NCI-H2227 (cell line): Measurements from ENCODE around the gene MEX3D.

Experiments used
- DNase-seq: peaks from one replicate; lab custom pipeline; 2025; ENCODE audit not compliant: unreplicated experiment; lab: John Stamatoyannopoulos, UW

MEX3D gene

DNA sequence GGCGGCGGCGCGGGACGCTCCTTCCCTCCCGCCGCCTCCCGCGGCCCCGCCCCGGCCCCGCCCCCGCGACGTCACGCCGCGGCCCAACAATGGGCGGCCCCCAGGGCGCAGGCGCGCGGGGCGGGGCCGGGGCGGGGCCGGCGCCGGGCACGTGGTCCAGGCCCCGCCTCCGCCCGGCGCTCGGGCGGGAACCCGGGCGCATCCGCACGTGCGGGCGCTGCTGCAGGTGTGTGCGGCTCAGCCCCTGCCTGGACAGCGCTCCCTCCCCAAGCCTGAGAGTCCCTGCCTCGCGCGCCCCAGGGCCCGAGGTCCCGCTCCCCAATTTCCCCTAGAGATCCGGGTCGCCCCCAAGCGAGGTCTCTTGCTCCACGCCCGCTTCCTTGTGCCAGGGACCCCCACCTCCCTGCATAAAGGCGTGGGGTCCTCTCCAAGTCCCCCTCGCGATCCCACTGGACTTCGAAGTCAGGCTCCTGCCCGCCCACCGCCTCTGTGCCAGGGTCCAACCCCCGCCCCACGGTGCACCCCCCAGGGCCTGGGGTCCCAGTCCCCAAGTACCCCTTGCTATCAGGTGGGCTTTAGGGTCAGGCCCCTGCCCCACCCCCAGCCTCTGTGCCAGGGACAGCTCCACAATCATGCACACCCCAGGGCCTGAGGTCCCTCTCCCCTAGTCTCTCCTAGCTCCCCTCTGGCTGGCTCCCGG, at the start of gene MEX3D:
TSS of gene MEX3D (minus strand) at position 6 of the 700 bp plus-strand sequence. CDS start 267 bp downstream, outside the sequence.
- DNase-seq, result peak; percentile 84

DNA sequence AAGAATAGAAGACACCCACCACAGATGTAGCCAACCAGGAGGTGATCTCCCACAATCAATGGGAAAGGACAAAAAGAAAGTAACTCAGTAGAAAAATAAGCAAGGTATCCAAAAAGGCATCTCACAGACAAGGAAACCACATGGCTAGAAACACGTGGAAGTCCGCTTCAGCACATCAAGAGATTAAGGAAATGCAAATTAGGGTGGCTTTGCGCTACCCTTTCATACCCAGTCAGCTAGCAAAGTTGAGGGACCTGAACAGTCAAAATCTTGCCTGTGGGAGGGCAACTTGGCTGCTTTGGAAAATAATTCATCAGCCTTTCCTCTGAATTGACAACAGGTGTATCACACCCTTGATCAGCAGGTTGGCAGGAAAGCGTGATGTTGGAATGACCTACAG, 48.8 kb upstream of the MEX3D start:
- no peak for DNase-seq

DNA sequence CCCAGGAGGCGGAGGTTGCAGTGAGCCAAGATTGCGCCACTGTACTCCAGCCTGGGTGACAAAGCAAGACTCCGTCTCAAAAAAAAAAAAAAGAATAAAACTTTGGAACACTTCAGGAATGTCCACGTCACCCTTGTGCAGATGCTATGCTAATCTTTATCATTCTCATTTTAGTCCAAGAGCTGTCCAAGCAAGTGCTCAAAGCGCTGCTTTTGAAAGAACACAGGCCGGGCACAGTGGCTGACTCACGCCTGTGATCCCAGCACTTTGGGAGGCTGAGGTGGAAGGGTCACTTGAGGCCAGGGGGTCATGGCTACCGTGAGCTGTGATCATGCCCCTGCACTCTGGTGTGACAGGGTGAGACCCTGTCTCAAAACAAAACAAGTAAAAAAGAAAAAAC, 48.3 kb upstream of the MEX3D start:
- no peak for DNase-seq

DNA sequence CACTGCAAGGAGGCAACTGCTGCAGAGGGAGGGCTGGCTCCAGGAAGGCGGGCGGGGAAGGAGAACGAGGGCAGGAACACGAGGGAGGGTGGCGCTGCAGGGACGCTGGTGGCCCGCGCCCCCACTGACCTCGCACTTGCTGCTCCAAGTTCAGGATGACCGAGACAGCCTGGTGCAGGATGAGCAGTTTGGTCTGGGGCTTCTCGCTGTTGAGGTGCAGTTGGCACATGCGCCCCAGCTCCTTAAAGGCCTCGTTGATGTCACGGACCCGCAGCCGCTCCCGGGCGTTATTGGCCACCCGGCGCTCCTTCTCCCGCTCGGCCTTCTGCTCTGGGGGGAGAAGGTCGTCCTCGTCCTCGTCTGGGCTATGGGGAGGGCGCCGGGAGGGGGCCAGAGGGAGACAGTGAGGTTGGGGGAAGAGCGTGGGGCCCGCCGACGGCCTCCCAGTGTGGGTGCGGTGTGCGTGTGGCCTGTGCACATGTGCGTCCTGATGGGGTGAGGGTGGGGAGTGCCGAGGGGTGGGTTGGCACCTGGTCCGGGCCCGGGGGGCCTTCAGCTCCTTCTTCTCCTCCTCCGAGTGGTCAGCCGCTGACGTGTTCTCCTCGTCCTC, 47.1 kb upstream of the MEX3D start:
- no peak for DNase-seq

DNA sequence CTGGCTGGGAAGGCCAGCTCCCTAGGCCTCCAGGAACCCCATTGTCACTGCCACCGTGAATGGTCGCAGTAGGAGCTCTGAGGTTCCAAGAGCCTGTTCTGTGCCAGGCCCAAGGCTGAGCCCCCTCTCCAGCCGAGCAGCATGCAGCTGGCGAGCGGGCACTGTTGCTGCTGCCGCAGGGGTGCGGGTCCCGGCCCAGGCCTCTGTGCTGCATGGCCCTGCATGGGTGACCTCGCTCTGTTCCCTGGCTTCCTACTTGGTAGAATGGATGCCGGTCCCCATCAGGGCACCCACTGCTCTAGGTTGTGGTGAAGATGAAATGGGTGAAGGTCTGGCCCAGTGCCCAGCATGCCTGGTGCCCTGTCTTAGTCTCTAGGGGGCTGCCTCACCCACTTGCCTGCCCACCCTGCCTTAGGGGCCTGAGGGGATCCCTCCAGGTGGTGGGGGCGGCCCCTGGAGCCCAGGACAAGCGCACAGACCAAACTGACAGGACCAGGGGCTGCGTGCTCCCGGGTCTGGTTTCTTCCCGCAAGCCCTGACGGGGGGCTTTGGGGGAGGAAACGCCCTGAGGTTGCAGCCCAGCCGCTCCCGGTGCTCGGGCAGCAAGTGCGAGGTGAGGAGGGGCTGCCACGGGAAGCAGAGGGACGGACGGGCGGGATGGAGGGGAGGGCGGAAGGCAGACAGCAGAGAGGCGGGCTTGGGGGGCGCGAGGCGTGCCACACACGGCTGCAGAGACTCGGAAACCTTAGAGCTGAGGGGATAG, 45.9 kb upstream of the MEX3D start:
- DNase-seq, result no peak

DNA sequence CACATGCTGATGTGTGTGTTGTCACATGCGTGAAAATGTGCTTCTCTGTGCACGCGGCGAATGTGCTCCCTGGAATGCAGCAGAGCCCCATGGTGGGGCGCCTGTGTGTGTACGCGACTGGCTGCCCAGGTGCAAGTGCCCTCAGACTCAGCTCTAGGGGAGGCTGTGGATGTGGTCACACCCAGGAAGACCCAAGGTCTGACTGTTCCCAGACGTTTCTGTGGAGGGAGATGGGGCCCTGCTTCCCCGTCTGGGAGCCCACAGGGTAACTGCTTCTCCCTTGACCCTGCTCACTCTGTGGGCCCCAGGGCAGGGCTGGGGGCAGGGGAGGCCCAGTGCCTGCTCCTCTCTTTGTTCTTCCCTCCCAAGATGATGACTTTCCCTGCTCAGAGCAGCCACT, 45.0 kb upstream of the MEX3D start:
- no peak for DNase-seq

DNA sequence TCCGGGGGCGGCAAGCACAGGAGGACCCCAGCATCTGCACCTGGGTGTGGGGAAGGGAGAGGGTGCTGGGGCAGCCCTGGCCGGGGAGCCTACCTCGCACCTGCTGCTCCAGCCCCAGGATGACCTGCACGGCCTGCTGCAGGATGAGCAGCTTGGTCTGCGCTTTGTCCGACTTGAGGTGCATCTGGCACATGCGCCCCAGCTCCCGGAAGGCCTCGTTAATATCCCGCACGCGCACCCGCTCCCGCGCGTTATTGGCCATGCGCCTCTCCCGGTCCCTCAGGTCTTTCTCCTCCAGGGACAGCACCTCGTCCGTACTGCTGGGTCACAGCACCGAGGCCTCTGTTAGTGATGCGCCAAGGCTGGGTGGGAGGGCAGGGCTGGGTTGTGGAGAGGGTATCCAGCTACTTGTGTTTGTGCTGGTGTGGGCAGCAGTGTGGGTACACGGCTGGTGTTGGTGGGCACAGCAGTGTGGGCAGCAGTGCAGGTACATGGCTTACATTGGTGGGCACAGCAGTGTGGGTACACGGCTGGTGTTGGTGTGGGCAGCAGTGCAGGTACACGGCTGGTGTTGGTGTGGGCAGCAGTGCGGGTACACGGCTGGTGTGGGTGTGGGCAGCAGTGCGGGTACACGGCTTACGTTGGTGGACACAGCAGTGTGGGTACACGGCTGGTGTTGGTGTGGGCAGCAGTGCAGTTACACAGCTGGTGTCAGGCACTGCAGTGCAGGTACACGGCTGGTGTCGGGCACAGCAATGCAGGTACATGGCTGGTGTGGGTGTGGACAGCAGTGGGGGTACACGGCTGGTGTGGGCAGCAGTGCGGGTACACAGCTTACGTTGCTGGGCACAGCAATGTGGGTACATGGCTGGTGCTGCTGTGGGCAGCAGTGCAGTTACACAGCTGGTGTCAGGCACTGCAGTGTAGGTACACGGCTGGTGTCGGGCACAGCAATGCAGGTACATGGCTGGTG, 44.3 kb upstream of the MEX3D start:
- DNase-seq, result no peak

DNA sequence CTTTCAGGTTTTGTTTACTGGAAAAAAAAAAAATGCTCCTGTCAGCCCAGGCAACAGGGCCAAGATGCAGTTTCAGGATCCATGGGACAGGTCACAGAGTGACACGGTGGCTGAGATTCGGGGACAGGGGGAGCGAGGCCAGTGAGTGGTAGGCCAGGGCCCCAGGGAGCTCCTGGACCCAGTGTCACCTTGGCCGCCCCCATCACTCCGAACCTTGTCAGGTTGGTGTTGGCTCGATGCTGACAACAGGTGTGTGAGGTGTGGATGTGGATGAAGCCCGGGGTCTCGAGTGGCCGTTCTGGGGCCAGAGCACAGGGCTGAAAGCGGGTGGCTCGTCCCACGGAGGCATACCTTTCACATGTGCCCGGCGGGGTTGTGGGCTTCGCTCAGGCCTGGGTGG, 43.2 kb upstream of the MEX3D start:
- DNase-seq, result no peak

DNA sequence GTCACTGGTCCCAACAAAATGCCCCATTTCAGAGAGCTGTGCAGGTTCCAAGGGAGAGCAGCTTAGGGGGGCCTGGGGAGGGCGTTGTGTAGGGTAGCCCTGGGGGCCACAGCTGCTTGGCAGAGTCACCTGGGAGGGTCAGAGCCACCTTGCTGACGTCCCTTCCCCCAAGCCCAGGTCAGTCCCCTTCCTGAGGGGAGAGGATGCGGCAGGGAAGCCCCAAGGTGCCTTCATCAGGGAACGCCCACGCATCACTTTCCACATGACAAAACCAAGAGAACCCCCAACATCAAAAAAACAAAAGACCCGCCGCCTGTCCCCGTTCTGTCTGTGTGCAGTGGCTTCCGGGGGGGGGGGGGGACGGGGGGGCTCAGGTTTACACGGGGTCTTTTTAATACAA, 42.5 kb upstream of the MEX3D start:
- no peak for DNase-seq

DNA sequence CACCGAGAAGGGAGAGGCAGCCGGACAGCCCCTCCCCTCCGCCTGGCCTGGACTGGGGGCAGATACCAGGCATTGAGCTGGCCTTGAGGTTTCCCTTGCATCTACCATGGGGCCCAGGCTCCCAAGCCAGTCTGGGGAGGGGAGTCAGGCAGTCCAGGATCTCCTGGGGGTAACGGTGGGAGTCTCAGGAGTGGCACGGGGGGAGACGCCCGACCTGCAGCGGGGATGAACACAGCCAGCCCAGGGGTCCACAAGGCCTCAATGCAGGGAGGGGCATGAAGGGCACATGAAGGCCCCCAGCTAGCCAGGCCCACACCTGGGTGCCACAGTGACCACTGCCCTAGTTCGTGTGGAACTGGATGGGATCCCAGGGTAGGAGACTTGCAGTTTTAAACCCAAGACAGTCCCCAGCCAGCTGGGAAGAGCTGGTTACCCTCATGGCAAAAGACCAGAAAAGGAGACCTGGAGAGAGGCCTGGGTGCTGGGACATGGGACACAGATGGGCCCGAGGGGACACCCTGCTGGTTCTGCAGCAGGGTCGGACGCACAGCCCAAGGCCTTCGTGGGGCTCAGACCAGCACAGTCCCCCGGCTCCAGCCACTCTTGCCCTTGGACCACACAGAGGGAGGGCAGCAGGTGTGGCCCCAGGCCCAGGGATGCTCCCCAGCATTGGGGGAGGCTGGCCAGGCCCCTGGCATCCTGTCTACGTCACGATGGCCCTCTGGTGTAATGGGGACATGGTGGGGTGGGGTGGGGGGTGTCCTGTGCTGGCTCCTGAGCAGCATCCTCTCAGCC, 41.8 kb upstream of the MEX3D start:
- DNase-seq, result no peak

DNA sequence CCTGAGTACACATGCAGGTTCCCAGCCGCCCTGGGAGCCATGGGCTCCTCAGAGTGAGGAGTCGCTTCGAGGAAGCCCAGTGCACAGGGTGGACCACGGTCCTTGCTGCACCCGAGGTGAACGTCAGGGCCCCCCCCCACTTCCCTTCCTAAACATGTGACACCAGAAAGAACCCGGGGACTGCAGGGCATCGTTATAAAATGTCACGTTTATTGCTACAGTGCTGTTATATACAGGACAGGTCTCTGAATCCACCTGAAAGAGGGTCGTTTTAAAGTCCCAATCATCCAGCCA, 40.9 kb upstream of the MEX3D start:
- no peak for DNase-seq

DNA sequence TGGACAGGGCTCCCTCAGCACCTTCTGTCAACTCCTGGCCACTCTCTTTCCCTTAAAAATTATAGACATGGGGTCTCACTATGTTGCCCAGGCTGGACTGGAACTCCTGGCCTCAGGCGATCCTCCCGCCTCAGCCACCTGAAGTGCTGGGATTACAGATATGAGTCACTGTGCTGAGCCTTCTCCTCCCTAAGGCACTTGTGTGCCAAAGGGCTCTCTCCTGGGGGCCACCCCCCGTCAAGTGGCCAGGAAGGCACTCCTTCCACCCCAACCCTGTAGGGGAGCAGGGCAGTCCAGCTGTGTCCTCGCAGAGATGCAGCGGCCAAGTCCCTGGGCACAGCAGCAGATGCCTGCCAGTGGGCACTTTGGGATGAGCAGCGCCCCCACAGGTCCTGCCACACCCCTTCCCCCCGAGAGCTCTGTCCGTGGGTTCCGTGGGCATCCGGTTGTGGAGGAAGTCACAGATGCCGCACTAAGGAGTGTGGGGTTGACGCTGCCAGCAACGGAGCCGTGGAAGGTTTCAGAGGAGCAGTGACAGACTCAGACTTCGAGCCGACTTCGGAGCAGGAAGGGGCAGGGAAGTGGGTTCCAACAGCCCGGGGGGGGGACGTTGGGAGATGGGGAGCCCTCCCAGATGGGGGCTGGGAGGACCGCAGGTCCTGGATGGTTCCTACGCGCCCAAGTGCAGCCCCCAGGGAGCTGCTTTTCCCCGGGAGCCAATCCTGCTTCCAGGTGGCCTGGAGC, 40.4 kb upstream of the MEX3D start:
- DNase-seq, result no peak

DNA sequence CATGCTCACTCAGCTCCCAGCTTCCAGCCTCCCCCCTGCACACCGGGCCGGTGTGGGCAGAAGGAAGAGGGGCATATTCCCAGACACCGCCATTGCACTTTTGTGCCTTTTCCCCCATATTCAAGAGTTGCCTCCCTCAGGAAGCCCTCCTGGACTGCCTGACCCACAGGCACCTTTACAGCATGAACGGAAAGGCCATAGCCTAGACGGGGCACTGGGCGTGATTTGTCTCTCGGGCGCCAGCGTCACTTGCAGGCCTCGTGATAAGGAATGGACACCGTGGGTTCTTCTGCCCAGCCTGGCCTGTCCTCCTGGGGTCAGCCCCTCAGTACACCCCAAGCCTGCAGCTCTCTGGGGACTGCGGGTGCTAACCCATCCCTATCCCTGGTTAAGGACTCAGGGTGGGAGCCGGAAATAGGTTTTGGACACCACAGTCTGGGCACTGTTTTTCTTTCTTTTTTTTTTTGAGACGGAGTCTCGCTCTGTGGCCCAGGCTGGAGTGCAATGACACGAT, 38.1 kb upstream of the MEX3D start:
- no peak for DNase-seq

DNA sequence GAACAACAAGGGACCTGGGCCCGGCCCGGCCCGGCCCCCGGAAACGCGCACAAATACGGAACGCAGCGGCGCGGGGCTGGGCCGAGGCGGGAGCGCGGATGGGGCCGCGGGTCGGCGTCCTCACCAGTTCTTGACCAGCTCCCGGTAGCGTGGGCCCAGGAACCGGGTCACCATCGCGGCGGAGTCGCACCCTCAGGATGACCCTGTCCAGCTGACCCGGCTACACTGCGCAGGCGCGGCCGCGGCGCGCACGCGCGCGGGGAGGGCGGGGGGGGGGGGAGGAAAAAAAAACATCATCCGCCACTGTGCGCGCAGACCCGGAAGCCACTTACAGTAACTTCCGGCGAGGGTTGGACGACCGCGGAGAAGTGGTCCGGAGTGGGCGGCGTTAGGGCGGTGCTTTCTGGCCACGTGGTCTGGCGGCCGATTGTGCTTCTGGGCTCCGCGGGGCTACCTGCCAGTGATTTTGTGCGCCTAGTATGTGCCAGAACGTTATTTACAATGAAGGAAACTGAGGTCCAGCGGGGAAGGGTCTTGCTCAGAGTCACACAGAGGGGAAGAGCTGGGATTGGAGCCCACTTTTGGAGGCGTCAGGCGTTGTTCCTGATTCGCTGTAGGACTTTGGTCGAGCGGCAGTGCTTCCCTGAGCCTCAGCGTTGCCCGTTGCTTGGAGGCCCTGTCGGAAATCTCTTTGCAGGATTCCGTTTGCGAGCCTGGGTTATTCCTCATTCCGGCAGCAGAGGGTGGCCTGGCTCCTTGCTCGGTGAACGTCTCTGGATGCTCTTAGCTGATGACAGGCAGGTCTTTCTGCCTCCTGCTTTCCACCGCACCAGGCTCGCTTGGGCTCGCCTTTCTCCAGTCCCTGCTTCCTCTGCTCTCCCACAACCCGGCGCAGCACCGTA, 37.4 kb upstream of the MEX3D start, which contains the start of gene UQCR11:
TSS of gene UQCR11 (minus strand) at position 227 of the 902 bp plus-strand sequence. CDS start at position 174, 53 bp downstream.
- DNase-seq, result peak; percentile 93

DNA sequence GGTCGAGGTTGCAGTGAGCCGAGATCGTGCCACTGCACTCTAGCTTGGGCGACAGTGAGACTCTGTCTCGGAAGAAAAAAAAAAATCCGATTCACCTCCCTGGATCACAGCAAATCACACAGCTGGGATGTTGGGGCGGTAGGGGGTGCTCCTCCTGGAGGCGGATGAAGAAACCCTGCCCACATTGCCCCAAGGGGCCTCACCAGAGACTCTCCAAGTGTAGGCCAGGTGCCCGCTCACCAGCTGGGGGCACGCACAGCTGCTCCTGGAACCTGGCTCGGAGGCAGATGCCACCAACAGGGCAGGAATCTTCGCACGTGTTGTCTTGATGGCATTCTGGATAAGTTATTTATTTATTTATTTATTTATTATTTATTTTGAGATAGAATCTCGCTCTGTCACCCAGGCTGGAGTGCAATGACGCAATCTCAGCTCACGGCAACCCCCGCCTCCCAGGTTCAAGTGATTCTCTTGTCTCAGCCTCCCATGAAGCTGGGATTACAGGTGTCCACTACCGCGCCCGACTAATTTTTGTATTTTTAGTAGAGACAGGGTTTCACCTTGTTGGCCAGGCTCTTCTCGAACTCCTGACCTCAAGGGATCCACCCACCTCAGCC, 34.1 kb upstream of the MEX3D start:
- no peak for DNase-seq

DNA sequence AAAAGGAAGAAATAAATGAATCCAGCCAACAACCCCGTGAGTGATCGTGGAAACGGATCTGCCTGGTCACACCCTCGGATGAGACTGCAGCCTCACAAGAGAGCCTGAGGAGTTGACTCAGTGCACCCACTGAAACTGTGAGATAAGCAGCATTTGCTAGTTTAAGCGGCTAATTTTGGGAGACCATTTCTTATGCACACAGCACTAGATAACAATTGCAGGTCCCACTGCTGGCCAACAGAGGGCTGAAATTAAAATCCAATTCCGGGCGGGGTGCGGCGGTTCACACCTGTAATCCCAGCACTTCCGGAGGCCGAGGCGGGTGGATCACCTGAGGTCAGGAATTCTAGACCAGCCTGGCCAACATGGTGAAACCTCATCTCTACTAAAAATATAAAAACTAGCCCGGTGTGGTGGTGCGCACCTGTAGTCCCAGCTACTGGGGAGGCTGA, 33.5 kb upstream of the MEX3D start:
- DNase-seq, result no peak

DNA sequence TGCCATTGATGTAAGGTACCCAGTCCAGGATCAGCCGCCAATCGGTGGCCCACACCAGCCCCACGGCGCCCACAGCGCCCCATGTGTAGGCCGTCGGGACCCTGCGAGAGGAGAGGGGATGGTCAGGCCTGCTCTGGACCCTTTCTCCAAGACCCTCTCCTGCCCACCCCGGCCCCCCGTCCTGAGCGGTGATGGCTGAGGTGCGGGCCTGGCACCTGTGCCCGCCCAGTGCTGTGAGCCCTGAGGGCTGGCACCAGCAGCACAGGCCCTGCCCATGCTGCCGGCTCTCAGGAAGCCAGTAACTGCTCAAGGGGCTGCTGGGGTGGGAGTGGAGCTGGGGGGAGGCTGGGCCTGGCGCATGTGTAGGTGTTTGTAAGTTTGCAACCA, 31.3 kb upstream of the MEX3D start:
- no peak for DNase-seq
